ENCODE measurements around the gene NPC1L1. TPM values are rescaled to one million over a fixed set of nuclear protein-coding genes. Genes with fewer than 3 reads are reported as not detected.

NPC1L1 gene
- total and polyA plus RNA-seq, 2 of the 13 experiments (the other 11 are each of a cell fraction or from before 2014, with no cell fraction given), result 4.8 to 14.5 TPM

DNA sequence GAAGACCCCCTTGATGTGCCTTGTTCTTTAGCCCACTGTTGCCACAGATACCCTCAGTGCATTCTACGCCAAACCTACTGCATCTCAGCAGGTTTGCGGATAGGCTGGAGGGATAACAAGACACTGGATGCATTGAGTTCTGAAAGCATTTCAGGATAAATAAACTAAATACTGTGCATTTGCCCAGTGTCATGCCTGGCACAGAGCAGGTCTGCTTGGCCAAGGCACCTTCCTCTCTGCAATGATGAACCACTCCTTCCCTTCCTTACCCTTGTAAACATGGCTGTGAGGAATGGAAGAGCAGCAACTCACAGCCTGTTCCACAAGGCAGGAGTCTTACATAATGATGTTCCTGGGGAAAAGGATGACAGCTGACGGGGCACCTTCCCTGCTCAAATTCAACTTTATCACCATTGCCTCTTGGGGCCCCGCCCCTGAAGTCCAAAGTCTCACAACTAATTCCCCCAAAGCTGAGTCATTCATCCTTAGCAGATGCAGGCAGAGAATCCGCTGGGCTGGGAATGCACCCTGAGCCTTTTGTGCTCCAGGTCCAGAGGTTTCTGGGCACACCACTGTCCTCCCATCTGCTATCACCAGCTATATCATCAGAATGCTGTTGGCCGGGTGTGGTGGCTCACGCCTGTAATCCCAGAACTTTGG, 21.0 kb upstream of the NPC1L1 start (continued):
- TF ChIP-seq ZNF232 (CRISPR knock-in tag; IDR thresholded peaks at IDR 0.05; ENCODE audit: borderline replicate concordance) (no peak), EP300 (IDR thresholded peaks at IDR 0.05; ENCODE audit: low read depth in 2 of 2, low read length in 2 of 2) (peak in 1 of 2 experiments; percentile 67; a peak in 2 of 4 replicates), EP300 (CRISPR knock-in tag; IDR thresholded peaks at IDR 0.05; ENCODE audit: borderline replicate concordance) (peak; percentile 62; the same call in 1 of the 2 replicates), MBNL3 (CRISPR knock-in tag; conservative IDR thresholded peaks at IDR 0.05) (no peak), ELF1 (CRISPR knock-in tag; IDR thresholded peaks at IDR 0.05) (no peak), REXO4 (CRISPR knock-in tag; IDR thresholded peaks at IDR 0.05; ENCODE audit: borderline replicate concordance) (no peak), ZFP36L1 (CRISPR knock-in tag; IDR thresholded peaks at IDR 0.05) (no peak), SRSF4 (IDR thresholded peaks at IDR 0.05; ENCODE audit: low read depth, low read length, poor library complexity, severe bottlenecking) (no peak), LCORL (IDR thresholded peaks at IDR 0.05) (0 out of 2 replicates have a peak, but pooled peaks have one; percentile 35), LCORL (CRISPR knock-in tag; IDR thresholded peaks at IDR 0.05) (peak; percentile 88), XBP1 (CRISPR knock-in tag; IDR thresholded peaks at IDR 0.05) (no peak), ZNF567 (CRISPR knock-in tag; IDR thresholded peaks at IDR 0.05; ENCODE audit: borderline replicate concordance) (no peak), IRF2 (CRISPR knock-in tag; IDR thresholded peaks at IDR 0.05) (peak; percentile 60), MIER2 (CRISPR knock-in tag; IDR thresholded peaks at IDR 0.05) (no peak), ZNF530 (CRISPR knock-in tag; IDR thresholded peaks at IDR 0.05; ENCODE audit: low read depth) (no peak), XRCC5 (optimal IDR thresholded peaks at IDR 0.05; ENCODE audit: low read length) (peak; percentile 44), CC2D1A (CRISPR knock-in tag; IDR thresholded peaks at IDR 0.05) (no peak), ZNF672 (CRISPR knock-in tag; IDR thresholded peaks at IDR 0.05) (no peak), ZBTB8A (CRISPR knock-in tag; IDR thresholded peaks at IDR 0.05; ENCODE audit: borderline replicate concordance, low read depth) (no peak), FOXO1 (CRISPR knock-in tag; IDR thresholded peaks at IDR 0.05) (peak; percentile 36; the same call in 1 of the 2 replicates), NFYC (CRISPR knock-in tag; IDR thresholded peaks at IDR 0.05) (no peak; the same call in 1 of the 2 replicates)
- TF ChIP-seq, protein P1, sequence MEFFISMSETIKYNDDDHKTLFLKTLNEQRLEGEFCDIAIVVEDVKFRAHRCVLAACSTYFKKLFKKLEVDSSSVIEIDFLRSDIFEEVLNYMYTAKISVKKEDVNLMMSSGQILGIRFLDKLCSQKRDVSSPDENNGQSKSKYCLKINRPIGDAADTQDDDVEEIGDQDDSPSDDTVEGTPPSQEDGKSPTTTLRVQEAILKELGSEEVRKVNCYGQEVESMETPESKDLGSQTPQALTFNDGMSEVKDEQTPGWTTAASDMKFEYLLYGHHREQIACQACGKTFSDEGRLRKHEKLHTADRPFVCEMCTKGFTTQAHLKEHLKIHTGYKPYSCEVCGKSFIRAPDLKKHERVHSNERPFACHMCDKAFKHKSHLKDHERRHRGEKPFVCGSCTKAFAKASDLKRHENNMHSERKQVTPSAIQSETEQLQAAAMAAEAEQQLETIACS (CRISPR knock-in tag; IDR thresholded peaks at IDR 0.05), result no peak
- TF ChIP-seq, protein P2, sequence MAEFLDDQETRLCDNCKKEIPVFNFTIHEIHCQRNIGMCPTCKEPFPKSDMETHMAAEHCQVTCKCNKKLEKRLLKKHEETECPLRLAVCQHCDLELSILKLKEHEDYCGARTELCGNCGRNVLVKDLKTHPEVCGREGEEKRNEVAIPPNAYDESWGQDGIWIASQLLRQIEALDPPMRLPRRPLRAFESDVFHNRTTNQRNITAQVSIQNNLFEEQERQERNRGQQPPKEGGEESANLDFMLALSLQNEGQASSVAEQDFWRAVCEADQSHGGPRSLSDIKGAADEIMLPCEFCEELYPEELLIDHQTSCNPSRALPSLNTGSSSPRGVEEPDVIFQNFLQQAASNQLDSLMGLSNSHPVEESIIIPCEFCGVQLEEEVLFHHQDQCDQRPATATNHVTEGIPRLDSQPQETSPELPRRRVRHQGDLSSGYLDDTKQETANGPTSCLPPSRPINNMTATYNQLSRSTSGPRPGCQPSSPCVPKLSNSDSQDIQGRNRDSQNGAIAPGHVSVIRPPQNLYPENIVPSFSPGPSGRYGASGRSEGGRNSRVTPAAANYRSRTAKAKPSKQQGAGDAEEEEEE (CRISPR knock-in tag; IDR thresholded peaks at IDR 0.05; ENCODE audit: borderline replicate concordance), result no peak
- TF ChIP-seq, protein P3, sequence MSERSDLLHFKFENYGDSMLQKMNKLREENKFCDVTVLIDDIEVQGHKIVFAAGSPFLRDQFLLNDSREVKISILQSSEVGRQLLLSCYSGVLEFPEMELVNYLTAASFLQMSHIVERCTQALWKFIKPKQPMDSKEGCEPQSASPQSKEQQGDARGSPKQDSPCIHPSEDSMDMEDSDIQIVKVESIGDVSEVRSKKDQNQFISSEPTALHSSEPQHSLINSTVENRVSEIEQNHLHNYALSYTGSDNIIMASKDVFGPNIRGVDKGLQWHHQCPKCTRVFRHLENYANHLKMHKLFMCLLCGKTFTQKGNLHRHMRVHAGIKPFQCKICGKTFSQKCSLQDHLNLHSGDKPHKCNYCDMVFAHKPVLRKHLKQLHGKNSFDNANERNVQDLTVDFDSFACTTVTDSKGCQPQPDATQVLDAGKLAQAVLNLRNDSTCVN (CRISPR knock-in tag; IDR thresholded peaks at IDR 0.05; ENCODE audit: borderline replicate concordance), result no peak
- TF ChIP-seq, protein P4, sequence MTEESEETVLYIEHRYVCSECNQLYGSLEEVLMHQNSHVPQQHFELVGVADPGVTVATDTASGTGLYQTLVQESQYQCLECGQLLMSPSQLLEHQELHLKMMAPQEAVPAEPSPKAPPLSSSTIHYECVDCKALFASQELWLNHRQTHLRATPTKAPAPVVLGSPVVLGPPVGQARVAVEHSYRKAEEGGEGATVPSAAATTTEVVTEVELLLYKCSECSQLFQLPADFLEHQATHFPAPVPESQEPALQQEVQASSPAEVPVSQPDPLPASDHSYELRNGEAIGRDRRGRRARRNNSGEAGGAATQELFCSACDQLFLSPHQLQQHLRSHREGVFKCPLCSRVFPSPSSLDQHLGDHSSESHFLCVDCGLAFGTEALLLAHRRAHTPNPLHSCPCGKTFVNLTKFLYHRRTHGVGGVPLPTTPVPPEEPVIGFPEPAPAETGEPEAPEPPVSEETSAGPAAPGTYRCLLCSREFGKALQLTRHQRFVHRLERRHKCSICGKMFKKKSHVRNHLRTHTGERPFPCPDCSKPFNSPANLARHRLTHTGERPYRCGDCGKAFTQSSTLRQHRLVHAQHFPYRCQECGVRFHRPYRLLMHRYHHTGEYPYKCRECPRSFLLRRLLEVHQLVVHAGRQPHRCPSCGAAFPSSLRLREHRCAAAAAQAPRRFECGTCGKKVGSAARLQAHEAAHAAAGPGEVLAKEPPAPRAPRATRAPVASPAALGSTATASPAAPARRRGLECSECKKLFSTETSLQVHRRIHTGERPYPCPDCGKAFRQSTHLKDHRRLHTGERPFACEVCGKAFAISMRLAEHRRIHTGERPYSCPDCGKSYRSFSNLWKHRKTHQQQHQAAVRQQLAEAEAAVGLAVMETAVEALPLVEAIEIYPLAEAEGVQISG (CRISPR knock-in tag; IDR thresholded peaks at IDR 0.05), result peak; percentile 51

Data from HepG2 (cell line).